ENCODE data around the gene SBNO1. TPM values are rescaled to one million over a fixed set of nuclear protein-coding genes. Genes with fewer than 3 reads are reported as not detected.

The SBNO1 gene
- total RNA-seq, 1 experiment from 2014 or later, result 68.7 TPM

DNA sequence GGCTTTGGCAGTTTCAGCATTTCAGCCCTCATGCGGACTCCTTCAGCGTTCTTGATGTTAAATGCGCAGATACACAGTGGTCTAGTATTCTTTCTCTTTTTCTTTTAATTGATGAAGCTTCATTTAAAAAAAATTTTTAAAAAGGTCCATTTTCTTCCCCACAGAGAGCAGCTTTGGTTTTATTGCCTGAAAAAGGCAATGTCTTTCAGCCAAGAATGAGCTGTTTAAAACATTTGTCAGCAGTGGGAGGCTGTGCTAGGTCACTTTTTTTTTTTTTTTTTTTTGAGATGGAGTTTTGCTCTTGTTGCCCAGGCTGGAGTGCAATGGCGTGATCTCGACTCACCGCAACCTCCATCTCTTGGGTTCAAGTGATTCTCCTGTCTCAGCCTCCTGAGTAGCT is 32.8 kb upstream of the SBNO1 start:
- intact Hi-C loops (cut with micrococcal nuclease; ENCODE audit: unreplicated experiment) (no loop called here), in situ Hi-C loops (cut with HindIII; ENCODE audit: low pct_unique_long_range_greater_than_20kb, low sequenced_read_pairs) (no loop called here)
- no TSS peak for BruUV-seq (replicated peaks)
- CTCF ChIA-PET, result interaction anchor here (0.6 kb wide), 1 partner anchor 93 kb away, joined by 4 read pairs; no protein-coding TSS in a partner anchor
- Histone ChIP-seq H3K27ac (ENCODE audit: low read length) (no peak overlapping the region), H3K36me3 (ENCODE audit: control insufficient read depth, insufficient read depth, low read length) (peaks cover 3% of the 10 kb centered on the region), H3K4me3 (ENCODE audit: low read depth in 2 of 2, low read length in 2 of 2) (no peak overlapping the region), H3K9me3 (ENCODE audit: control insufficient read depth, insufficient read depth, low read depth, low read length) (no peaks in the 10 kb centered on the region), H3K27me3 (ENCODE audit: control insufficient read depth, insufficient read depth, low read length) (no peaks in the 10 kb centered on the region), H3K4me1 (ENCODE audit: control insufficient read depth, insufficient read depth, low read length) (no peaks in the 10 kb centered on the region)
- ATAC-seq (no peak), DNase-seq (ENCODE audit: low read depth, low spot score) (no peak)
- TF ChIP-seq, protein P1, sequence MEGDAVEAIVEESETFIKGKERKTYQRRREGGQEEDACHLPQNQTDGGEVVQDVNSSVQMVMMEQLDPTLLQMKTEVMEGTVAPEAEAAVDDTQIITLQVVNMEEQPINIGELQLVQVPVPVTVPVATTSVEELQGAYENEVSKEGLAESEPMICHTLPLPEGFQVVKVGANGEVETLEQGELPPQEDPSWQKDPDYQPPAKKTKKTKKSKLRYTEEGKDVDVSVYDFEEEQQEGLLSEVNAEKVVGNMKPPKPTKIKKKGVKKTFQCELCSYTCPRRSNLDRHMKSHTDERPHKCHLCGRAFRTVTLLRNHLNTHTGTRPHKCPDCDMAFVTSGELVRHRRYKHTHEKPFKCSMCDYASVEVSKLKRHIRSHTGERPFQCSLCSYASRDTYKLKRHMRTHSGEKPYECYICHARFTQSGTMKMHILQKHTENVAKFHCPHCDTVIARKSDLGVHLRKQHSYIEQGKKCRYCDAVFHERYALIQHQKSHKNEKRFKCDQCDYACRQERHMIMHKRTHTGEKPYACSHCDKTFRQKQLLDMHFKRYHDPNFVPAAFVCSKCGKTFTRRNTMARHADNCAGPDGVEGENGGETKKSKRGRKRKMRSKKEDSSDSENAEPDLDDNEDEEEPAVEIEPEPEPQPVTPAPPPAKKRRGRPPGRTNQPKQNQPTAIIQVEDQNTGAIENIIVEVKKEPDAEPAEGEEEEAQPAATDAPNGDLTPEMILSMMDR (IDR thresholded peaks at IDR 0.05), result no peak
- TF ChIP-seq TCF7L2 (IDR thresholded peaks at IDR 0.05; ENCODE audit: low read depth, low read length) (no peak), SIN3A (IDR thresholded peaks at IDR 0.05; ENCODE audit: borderline replicate concordance, insufficient read depth, low read depth, low read length) (no peak), POLR2AphosphoS5 (IDR thresholded peaks at IDR 0.05; ENCODE audit: low read depth, low read length) (no peak)
- TF ChIP-seq, protein P2, sequence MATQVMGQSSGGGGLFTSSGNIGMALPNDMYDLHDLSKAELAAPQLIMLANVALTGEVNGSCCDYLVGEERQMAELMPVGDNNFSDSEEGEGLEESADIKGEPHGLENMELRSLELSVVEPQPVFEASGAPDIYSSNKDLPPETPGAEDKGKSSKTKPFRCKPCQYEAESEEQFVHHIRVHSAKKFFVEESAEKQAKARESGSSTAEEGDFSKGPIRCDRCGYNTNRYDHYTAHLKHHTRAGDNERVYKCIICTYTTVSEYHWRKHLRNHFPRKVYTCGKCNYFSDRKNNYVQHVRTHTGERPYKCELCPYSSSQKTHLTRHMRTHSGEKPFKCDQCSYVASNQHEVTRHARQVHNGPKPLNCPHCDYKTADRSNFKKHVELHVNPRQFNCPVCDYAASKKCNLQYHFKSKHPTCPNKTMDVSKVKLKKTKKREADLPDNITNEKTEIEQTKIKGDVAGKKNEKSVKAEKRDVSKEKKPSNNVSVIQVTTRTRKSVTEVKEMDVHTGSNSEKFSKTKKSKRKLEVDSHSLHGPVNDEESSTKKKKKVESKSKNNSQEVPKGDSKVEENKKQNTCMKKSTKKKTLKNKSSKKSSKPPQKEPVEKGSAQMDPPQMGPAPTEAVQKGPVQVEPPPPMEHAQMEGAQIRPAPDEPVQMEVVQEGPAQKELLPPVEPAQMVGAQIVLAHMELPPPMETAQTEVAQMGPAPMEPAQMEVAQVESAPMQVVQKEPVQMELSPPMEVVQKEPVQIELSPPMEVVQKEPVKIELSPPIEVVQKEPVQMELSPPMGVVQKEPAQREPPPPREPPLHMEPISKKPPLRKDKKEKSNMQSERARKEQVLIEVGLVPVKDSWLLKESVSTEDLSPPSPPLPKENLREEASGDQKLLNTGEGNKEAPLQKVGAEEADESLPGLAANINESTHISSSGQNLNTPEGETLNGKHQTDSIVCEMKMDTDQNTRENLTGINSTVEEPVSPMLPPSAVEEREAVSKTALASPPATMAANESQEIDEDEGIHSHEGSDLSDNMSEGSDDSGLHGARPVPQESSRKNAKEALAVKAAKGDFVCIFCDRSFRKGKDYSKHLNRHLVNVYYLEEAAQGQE (IDR thresholded peaks at IDR 0.05; ENCODE audit: insufficient read depth in 1 of 2, low read depth in 2 of 2, low read length in 1 of 2), result no peak
- POLR2A ChIA-PET, result no interaction called here

DNA sequence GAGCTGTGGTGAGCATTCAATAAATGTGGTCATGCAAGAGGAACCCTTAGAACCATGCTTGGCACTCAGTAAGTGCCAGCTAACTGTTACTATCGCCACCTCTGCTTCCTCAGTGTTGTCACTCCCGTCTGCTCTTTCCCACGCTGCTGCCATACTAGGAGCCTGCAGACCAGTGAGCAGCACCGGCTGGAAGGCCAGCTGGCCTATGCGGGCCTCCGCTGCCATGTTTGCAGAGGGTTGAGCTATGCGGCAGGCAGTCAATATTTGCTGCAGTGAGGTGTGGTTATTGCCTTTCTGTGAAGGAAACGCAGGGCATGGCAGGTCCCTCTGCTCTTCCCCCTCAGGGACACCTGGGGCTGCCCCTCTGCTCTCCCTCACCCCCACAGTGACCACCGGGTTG is 32.3 kb upstream of the SBNO1 start:
- ATAC-seq (no peak), DNase-seq (ENCODE audit: low read depth, low spot score) (no peak)
- Histone ChIP-seq H3K27ac (ENCODE audit: low read length) (no peak overlapping the region), H3K4me1 (ENCODE audit: control insufficient read depth, insufficient read depth, low read length) (no peaks in the 10 kb centered on the region), H3K27me3 (ENCODE audit: control insufficient read depth, insufficient read depth, low read length) (no peaks in the 10 kb centered on the region), H3K4me3 (ENCODE audit: low read depth in 2 of 2, low read length in 2 of 2) (no peak overlapping the region), H3K9me3 (ENCODE audit: control insufficient read depth, insufficient read depth, low read depth, low read length) (no peaks in the 10 kb centered on the region), H3K36me3 (ENCODE audit: control insufficient read depth, insufficient read depth, low read length) (peaks cover 6% of the 10 kb centered on the region)
- intact Hi-C loops (cut with micrococcal nuclease; ENCODE audit: unreplicated experiment) (no loop called here), in situ Hi-C loops (cut with HindIII; ENCODE audit: low pct_unique_long_range_greater_than_20kb, low sequenced_read_pairs) (no loop called here)
- no TSS peak for BruUV-seq (replicated peaks)
- TF ChIP-seq POLR2AphosphoS5 (IDR thresholded peaks at IDR 0.05; ENCODE audit: low read depth, low read length) (no peak), TCF7L2 (IDR thresholded peaks at IDR 0.05; ENCODE audit: low read depth, low read length) (no peak), SIN3A (IDR thresholded peaks at IDR 0.05; ENCODE audit: borderline replicate concordance, insufficient read depth, low read depth, low read length) (no peak)
- TF ChIP-seq, protein P2 (IDR thresholded peaks at IDR 0.05; ENCODE audit: insufficient read depth in 1 of 2, low read depth in 2 of 2, low read length in 1 of 2), result no peak
- TF ChIP-seq, protein P1 (IDR thresholded peaks at IDR 0.05), result no peak
- ChIA-PET POLR2A (no interaction called here), CTCF (interaction anchor here (0.6 kb wide), 1 partner anchor 93 kb away, joined by 4 read pairs; no protein-coding TSS in a partner anchor)

Data from Panc1 (cell line).